ENCODE data around the gene KYNU.
"Not testable (repeated sequence)": the region's sequence is repeated elsewhere in the genome, so short reads cannot be mapped to it uniquely, and the experiment has no call there.

The KYNU gene

DNA sequence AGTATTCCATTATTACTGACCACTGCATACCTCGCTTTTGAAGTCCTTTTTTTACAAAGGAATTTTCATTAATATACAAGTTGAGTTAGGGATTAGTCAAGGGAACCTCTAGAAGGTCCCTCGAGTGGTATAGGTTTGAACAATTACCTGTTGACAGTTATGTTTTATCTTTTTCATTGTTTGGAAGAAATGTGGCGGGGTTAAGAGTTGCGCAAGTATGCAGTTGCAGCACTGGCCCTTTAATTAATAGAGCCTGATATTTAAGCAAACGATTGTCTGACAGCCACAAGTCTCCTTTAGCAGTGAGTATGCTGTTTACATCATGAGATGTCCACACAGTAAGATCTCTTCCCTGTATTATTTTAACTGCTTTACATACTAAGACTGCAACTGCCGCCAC lies 24.3 kb downstream of the KYNU start:
- ATAC-seq (ENCODE audit: low read depth) = no peak
- TF ChIP-seq, protein P1, sequence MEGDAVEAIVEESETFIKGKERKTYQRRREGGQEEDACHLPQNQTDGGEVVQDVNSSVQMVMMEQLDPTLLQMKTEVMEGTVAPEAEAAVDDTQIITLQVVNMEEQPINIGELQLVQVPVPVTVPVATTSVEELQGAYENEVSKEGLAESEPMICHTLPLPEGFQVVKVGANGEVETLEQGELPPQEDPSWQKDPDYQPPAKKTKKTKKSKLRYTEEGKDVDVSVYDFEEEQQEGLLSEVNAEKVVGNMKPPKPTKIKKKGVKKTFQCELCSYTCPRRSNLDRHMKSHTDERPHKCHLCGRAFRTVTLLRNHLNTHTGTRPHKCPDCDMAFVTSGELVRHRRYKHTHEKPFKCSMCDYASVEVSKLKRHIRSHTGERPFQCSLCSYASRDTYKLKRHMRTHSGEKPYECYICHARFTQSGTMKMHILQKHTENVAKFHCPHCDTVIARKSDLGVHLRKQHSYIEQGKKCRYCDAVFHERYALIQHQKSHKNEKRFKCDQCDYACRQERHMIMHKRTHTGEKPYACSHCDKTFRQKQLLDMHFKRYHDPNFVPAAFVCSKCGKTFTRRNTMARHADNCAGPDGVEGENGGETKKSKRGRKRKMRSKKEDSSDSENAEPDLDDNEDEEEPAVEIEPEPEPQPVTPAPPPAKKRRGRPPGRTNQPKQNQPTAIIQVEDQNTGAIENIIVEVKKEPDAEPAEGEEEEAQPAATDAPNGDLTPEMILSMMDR (IDR thresholded peaks at IDR 0.05; ENCODE audit: poor library complexity, severe bottlenecking) = no peak
- Histone ChIP-seq H3K4me1 (ENCODE audit: insufficient read depth, poor library complexity, severe bottlenecking) (peaks cover 4% of the 10 kb centered on the region), H3K9me3 (ENCODE audit: severe bottlenecking) (no peaks in the 10 kb centered on the region), H3K27ac (ENCODE audit: poor library complexity, severe bottlenecking) (no peak overlapping the region), H3K4me3 (ENCODE audit: severe bottlenecking) (no peak overlapping the region), H3K36me3 (ENCODE audit: low read depth) (no peaks in the 10 kb centered on the region), H3K27me3 (ENCODE audit: insufficient read depth, poor library complexity, severe bottlenecking) (no peaks in the 10 kb centered on the region)
- no peak for DNase-seq (ENCODE audit: low spot score)

DNA sequence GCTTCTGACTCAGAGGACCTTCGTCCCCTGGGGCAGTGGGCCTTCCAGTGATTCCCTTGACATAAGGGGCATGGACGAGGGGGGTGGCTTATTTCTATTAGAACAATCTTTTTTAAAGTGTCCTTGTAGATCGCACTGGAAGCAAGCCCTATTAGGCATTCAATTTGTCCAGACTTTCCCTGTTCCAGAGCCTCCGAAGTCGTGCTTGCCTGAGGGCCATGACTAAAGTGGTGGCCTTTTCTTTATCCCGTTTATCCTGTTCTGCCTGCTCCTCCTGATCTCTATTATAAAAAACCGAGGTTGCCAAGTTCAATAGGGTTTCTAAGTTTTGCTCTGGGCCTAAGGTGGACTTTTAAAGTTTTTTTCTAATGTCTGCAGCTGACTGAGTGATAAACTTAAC lies 26.3 kb downstream of the KYNU start:
- not testable (repeated sequence) for H3K27ac ChIP-seq (ENCODE audit: poor library complexity, severe bottlenecking); H3K4me1 ChIP-seq (ENCODE audit: insufficient read depth, poor library complexity, severe bottlenecking); H3K27me3 ChIP-seq (ENCODE audit: insufficient read depth, poor library complexity, severe bottlenecking); H3K36me3 ChIP-seq (ENCODE audit: low read depth); ATAC-seq (ENCODE audit: low read depth); H3K4me3 ChIP-seq (ENCODE audit: severe bottlenecking); DNase-seq (ENCODE audit: low spot score); H3K9me3 ChIP-seq (ENCODE audit: severe bottlenecking)

DNA sequence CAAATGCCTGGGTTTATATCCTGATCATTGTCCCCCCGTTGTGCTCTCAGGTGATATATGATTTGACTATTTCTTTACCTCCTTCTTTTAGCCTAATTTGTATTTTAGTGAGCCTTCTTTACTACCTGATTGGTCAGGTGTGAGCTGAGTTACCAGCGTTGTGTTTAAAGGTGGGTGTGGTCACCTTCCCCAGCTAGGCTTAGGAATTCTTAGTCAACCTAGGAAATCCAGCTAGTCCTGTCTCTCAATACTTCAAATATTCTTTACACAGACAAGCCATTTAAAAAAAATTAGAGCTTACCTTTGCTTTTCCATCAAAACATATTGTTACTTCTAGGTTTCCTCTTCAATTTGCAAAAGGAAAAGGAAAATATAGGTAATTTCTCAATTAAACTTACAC lies 30.2 kb downstream of the KYNU start:
- DNase-seq (ENCODE audit: low spot score) = no peak
- H3K27ac ChIP-seq (ENCODE audit: poor library complexity, severe bottlenecking) = no peak overlapping the region
- H3K4me3 ChIP-seq (ENCODE audit: severe bottlenecking) = no peak overlapping the region
- no peaks in the 10 kb centered on the region for H3K36me3 ChIP-seq (ENCODE audit: low read depth)
- TF ChIP-seq, protein P1 (IDR thresholded peaks at IDR 0.05; ENCODE audit: poor library complexity, severe bottlenecking) = no peak
- H3K9me3 ChIP-seq (ENCODE audit: severe bottlenecking) = no peaks in the 10 kb centered on the region
- no peak for ATAC-seq (ENCODE audit: low read depth)
- no peaks in the 10 kb centered on the region for H3K27me3 ChIP-seq (ENCODE audit: insufficient read depth, poor library complexity, severe bottlenecking)
- H3K4me1 ChIP-seq (ENCODE audit: insufficient read depth, poor library complexity, severe bottlenecking) = peaks cover 7% of the 10 kb centered on the region

DNA sequence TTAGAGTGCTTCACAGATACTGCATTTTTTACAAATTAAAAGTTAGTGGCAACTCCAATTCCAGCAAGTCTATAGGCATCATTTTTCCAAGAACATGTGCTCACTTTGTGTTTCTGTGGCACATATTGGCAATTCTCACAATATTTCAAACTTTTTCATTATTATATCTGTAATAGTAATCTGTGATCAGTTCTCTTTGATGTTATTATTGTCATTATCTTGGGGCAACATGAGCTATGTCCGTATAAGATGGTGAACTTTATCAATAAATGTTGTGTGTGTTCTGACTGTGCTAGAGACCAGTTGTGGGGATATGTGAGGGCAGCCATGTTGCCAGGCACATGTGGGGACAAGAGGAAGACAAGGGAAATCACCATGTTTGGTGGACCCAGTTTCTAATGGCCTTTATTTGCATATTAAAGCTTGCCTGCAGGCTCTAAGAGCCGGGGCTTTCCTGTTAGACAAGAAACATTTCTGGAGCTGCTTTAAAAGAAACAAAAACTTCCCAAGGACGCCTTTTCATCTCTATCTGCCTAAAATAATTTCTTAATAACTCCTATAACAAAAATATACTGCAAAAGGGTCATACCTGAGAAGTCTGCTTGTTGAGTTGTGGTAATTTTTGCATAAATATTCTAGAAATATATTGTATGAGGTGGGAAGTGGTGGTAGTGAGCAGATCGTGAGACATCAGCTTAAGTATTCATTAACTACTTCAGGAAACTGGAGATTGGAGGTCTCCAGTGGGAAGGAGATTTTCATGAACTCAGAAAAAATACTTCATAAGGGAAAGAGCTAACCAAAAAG lies 37.2 kb downstream of the KYNU start:
- Histone ChIP-seq H3K4me1 (ENCODE audit: insufficient read depth, poor library complexity, severe bottlenecking) (no peaks in the 10 kb centered on the region), H3K27ac (ENCODE audit: poor library complexity, severe bottlenecking) (no peak overlapping the region), H3K36me3 (ENCODE audit: low read depth) (no peaks in the 10 kb centered on the region), H3K27me3 (ENCODE audit: insufficient read depth, poor library complexity, severe bottlenecking) (no peaks in the 10 kb centered on the region), H3K4me3 (ENCODE audit: severe bottlenecking) (no peak overlapping the region), H3K9me3 (ENCODE audit: severe bottlenecking) (no peaks in the 10 kb centered on the region)
- DNase-seq (ENCODE audit: low spot score) (no peak), ATAC-seq (ENCODE audit: low read depth) (no peak)
- TF ChIP-seq, protein P1 (IDR thresholded peaks at IDR 0.05; ENCODE audit: poor library complexity, severe bottlenecking) = no peak

DNA sequence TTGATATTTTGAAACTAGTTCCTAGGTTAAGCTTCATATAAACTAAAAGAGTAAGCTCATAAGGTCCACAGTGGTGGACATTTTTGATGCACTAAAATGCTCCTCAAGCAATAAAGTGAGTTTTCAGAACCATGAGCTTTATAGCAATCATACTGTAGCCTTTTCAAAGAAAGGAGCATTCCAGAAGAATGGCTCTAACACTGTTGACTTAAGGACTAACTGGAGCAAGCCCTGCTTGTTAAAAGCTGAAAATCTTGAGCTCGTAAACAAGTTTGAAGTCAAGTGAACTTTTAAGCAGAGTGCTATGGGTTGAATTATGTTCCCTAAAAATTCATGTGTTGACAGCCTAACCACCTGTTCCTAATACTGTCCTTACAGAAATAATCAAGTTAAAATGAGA lies 38.0 kb downstream of the KYNU start:
- Histone ChIP-seq H3K36me3 (ENCODE audit: low read depth) (no peaks in the 10 kb centered on the region), H3K4me3 (ENCODE audit: severe bottlenecking) (no peak overlapping the region), H3K4me1 (ENCODE audit: insufficient read depth, poor library complexity, severe bottlenecking) (no peaks in the 10 kb centered on the region), H3K27me3 (ENCODE audit: insufficient read depth, poor library complexity, severe bottlenecking) (no peaks in the 10 kb centered on the region), H3K27ac (ENCODE audit: poor library complexity, severe bottlenecking) (no peak overlapping the region), H3K9me3 (ENCODE audit: severe bottlenecking) (no peaks in the 10 kb centered on the region)
- ATAC-seq (ENCODE audit: low read depth) = no peak
- DNase-seq (ENCODE audit: low spot score) = no peak
- TF ChIP-seq, protein P1 (IDR thresholded peaks at IDR 0.05; ENCODE audit: poor library complexity, severe bottlenecking) = no peak
